ENCODE results near the gene NAA60.

Gene NAA60

DNA sequence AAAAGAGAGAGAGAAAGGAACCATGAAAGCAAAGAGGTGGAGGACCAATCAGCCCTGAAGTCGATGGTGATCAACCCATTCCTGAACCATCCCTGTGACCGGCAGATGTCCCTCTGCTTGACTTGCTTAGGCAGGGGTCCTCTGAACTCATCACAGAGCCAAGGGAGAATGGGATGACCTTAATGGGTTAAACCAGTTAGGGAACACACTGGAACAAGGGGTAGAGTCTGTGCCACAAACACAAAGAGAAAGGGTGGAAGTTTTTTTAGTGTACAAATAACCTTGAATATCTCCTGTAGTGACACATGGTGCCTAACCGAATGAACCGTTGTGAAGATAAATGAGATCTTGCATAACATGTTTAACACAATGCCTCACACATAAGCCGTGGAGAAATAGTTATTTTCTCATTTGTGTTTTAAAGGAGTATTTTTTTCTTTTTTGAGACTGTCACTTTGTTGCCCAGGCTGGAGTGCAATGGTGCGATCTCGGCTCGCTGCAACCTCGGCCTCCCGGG, 11.2 kb downstream of the NAA60 start:
- in situ Hi-C loops (cut with HindIII; ENCODE audit: low pct_unique_long_range_greater_than_20kb, low sequenced_read_pairs) = no loop called here
- DNase-seq (ENCODE audit: low read depth in 1 of 2, low spot score in 1 of 2) = no peak
- no peak for TF ChIP-seq JUND (IDR thresholded peaks at IDR 0.05; ENCODE audit: low read depth)

DNA sequence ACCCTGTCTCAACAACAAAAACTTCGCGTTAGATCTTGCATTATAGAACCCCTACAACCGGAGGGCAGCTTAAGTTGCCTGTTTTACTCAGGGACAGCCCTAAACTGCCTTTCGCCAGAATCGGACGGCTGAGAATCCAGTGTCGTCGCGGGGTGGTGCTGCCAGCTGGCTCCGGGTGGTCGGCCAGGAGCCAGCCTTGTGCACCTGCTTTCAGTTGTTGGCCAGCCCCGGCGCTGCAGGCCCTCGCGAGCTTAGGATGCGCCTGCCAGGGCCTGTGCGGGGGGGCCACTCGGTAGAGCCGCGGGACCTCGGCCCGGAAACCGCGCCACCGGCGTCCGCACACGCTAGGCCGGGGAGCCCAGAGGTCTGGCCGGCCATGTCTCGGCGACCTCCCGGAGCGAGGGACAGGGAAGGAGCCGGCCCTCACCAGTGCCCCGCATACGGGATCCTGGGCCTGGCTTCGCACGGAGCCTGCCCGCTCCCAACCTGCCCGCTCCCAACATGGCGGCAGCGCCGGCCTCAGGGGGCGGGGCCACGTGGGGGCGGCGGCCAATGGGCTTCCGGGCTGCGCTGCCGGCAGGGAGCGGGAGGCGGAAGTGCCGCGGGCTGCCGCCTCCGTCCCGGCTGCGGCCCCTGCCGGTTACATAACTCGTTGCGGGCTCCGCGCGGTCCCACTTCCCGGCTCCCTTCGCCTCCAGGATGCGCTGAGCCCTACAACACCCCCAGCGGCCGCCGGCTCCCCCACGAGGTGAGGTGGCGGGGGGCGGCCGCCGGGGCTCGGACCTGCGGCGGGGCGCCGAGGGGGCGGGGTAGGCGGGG, 14.2 kb downstream of the NAA60 start:
- no peak for TF ChIP-seq JUND (IDR thresholded peaks at IDR 0.05; ENCODE audit: low read depth)
- peak; percentile 94 to 99 for DNase-seq (ENCODE audit: low read depth in 1 of 2, low spot score in 1 of 2)
- in situ Hi-C loops (cut with HindIII; ENCODE audit: low pct_unique_long_range_greater_than_20kb, low sequenced_read_pairs) = no loop called here

DNA sequence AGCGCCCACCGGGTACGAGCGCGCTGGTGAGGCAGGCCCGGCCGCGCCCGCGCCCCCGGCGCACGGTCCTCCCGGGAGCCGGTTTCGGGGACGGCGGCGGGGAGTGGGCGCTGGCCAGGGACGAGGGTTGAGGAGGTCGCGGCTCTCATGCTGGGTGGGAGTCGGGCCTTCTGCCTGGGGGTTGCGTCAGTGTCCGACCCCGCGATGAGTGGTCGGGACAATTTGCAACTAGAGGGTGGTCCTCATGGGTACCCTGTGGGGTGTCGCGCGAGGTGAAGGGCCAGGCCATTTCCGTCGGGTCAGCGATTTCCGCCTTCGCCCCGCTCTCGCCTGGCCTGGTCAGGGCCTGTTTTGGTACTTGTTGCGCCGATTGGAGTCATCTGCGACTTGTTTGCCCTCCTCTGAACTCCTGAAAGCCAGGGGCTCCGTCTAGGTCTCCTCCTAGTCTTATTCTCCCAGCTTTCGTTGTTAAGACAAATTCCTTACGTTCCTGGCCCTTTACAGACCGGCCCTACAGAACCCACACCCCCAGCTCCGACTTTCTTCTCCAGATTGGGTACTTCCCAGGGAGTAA, 14.9 kb downstream of the NAA60 start:
- in situ Hi-C loops (cut with HindIII; ENCODE audit: low pct_unique_long_range_greater_than_20kb, low sequenced_read_pairs) = no loop called here
- TF ChIP-seq JUND (IDR thresholded peaks at IDR 0.05; ENCODE audit: low read depth) = no peak
- peak; percentile 28 to 42 for DNase-seq (ENCODE audit: low read depth in 1 of 2, low spot score in 1 of 2)

DNA sequence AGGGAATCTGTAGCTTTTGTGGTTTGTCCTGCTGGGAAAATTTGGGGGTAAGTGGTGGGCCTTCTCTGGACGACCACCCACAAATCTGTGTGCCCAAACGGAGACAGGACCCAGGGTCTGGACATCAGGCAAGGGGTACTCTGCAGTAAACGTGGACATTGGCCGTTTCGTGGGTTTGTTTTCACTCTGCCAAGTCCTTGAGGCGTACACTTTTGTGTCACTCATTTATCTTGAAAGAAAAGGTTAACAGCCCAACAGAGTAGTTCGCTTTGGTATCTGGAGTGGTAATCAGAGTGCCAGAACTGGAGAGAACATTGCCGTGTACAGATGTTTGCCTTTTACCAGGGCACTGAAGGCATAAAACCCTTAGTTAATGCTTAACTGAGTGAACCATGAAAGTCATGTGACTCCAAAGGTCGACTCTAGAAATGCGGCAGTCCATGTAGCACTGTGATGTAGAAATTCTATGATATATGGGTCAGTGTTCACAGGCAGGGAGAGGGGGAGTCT, 15.4 kb downstream of the NAA60 start:
- DNase-seq (ENCODE audit: low read depth in 1 of 2, low spot score in 1 of 2) = no peak
- TF ChIP-seq JUND (IDR thresholded peaks at IDR 0.05; ENCODE audit: low read depth) = no peak
- in situ Hi-C loops (cut with HindIII; ENCODE audit: low pct_unique_long_range_greater_than_20kb, low sequenced_read_pairs) = no loop called here

DNA sequence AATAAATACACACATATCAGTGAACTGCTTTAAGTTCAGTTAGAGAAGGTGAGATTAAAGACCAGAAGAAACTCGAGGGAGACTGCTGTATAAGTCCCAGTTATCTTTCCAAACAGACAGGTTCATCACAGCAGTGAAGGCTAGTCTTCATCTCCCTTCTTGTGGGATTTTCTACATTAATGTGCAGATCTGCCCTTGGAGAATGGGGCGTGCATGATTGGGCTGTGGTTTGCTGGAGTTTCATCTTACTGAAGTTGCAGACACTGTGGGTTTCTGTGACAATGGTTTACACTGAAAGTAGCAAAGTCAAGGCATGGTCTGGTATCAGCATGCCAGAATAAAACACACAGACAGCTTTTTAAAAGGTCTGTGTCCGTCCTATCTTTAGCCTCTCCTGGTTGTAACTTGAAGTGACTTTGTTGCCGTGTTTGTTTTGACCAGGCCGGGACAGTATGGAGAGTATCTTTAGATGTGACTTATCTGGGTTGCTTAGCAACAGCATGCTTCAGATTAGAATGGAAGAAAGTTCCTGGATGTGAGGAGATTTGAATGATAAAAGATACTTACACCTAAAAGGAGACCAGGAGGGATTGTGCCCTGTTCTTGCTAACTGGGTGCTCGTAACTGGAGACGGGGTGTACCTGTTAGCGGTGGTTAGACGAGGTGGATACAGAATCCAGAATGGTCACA, 16.1 kb downstream of the NAA60 start:
- no peak for TF ChIP-seq JUND (IDR thresholded peaks at IDR 0.05; ENCODE audit: low read depth)
- DNase-seq (ENCODE audit: low read depth in 1 of 2, low spot score in 1 of 2) = no peak
- in situ Hi-C loops (cut with HindIII; ENCODE audit: low pct_unique_long_range_greater_than_20kb, low sequenced_read_pairs) = no loop called here

DNA sequence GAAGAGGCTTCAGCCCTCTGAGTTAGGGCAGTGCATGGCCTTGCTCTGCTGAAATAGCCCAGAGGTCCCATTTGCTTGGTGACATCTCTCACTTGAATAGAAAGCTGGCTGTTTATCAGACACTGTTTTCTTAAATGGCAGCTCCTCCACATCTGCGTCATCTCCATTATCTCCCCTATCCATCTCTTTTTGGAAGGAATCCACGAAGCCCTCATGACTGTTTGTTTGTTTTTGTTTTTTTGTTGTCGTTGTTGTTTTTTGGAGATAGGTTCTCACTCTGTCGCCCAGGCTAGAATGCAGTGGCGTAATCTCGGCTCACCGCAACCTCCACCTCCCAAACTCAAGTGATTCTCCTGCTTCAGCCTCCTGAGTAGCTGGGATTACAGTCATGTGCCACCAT, 16.6 kb downstream of the NAA60 start:
- TF ChIP-seq JUND (IDR thresholded peaks at IDR 0.05; ENCODE audit: low read depth) = no peak
- no peak for DNase-seq (ENCODE audit: low read depth in 1 of 2, low spot score in 1 of 2)
- in situ Hi-C loops (cut with HindIII; ENCODE audit: low pct_unique_long_range_greater_than_20kb, low sequenced_read_pairs) = no loop called here

DNA sequence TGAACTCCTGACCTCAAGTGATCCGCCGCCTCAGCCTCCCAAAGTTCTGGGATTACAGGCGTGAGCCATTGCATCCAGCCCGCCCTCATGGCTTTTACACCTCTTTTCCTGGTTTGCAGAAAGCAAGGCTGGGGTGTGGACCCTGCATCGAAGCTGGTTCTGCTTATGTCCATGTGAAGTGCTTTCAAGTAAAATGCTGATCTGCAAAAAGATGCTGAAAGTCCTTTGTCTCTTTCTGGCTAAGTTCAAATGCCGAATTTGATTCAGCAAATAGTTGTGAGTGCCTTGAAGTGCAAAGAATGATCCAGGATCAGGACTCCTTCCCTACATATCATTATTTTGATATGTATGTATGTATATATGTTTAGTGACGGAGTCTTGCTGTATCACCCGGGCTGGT, 17.1 kb downstream of the NAA60 start:
- in situ Hi-C loops (cut with HindIII; ENCODE audit: low pct_unique_long_range_greater_than_20kb, low sequenced_read_pairs) = no loop called here
- no peak for TF ChIP-seq JUND (IDR thresholded peaks at IDR 0.05; ENCODE audit: low read depth)
- DNase-seq (ENCODE audit: low read depth in 1 of 2, low spot score in 1 of 2) = no peak

DNA sequence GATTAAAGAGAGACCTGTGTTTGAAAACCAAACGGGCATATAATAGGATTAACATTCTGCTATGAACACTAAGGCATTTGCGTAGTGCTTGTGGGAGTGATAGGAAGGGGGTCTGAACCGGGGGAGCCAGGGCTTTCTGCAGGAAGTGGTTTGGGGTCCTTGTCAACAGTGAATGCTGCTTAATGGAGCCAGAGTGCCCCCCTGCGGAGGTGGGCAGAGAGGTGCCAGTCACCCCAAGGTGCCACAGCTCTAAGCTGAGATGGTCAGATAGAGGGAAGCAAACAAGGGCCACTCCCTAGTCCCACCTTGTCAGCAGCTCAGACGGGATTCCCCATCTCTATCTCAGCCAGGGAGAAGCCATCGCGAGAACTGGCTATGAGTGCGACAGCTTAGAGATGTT, 17.7 kb downstream of the NAA60 start:
- in situ Hi-C loops (cut with HindIII; ENCODE audit: low pct_unique_long_range_greater_than_20kb, low sequenced_read_pairs) = no loop called here
- DNase-seq (ENCODE audit: low read depth in 1 of 2, low spot score in 1 of 2) = no peak
- no peak for TF ChIP-seq JUND (IDR thresholded peaks at IDR 0.05; ENCODE audit: low read depth)

DNA sequence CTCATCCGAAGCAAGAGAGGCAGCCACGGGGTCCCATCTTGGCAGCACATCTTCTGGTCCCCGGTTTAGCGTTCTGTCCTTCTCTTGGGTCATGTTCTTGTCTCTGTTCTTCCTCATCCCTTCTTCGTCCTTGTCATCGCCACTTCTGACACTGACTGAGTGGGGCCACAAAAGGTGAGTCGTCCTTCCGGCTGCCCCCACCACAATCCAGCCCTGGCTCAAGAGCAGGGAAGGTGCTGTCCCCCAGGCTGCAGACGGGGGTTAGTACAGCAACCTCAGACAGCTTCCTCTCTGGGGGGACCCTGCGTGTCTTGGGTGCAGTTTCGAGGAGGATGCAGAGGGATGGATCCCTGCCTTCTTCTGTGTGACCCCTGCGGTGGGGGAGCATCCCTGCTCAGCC, 21.8 kb downstream of the NAA60 start:
- no peak for DNase-seq (ENCODE audit: low read depth in 1 of 2, low spot score in 1 of 2)
- in situ Hi-C loops (cut with HindIII; ENCODE audit: low pct_unique_long_range_greater_than_20kb, low sequenced_read_pairs) = no loop called here
- TF ChIP-seq JUND (IDR thresholded peaks at IDR 0.05; ENCODE audit: low read depth) = no peak

GRCh38 chr16:3465911-3466584, 22.6 kb downstream of the NAA60 start:
- no peak for TF ChIP-seq JUND (IDR thresholded peaks at IDR 0.05; ENCODE audit: low read depth)
- in situ Hi-C loops (cut with HindIII; ENCODE audit: low pct_unique_long_range_greater_than_20kb, low sequenced_read_pairs) = no loop called here
- no peak for DNase-seq (ENCODE audit: low read depth in 1 of 2, low spot score in 1 of 2)

DNA sequence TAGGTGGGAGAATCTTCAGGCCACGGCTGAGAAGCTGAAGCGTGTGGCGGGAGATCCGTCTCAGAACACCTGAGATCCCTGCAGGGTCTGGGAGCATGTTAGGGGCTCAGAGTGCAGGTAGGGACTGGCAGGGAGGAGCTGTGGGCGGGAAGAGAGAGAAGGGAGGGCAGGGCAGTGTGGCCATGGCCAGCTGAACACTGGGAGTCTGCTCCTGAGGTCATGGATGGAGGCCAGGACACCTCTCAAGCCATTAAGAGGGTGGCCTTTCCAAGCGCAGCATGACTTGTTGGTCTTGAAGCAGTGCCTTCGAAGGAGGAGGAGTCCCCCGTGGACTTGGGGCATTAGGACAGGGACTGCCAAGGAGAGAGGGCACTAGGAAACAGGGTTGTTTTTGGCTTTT, 23.7 kb downstream of the NAA60 start:
- DNase-seq (ENCODE audit: low read depth in 1 of 2, low spot score in 1 of 2) = no peak
- TF ChIP-seq JUND (IDR thresholded peaks at IDR 0.05; ENCODE audit: low read depth) = no peak
- in situ Hi-C loops (cut with HindIII; ENCODE audit: low pct_unique_long_range_greater_than_20kb, low sequenced_read_pairs) = no loop called here

- in situ Hi-C loops (cut with HindIII; ENCODE audit: low pct_unique_long_range_greater_than_20kb, low sequenced_read_pairs) = no loop called here
- peak in 1 of 2 experiments; percentile 85 for DNase-seq (ENCODE audit: low read depth in 1 of 2, low spot score in 1 of 2)
- no peak for TF ChIP-seq JUND (IDR thresholded peaks at IDR 0.05; ENCODE audit: low read depth)
Measured at GRCh38 chr16:3467921-3468320, 24.4 kb downstream of the NAA60 start.

Data from T47D (cell line).